GM23248 (cell line): Measurements from ENCODE around the gene NPIPB2. TPM values are rescaled to one million over a fixed set of nuclear protein-coding genes. Genes with fewer than 3 reads are reported as not detected.

ENCODE experiments used
- DNase-seq: peaks from one replicate; pipeline ENCODE4 v3.0.0-alpha.2; 2015
- H2AFZ ChIP-seq: fragments of 200-600 bp; sonication (generic); 2 replicates; pipeline ENCODE4 v1.6.1; 2016; ENCODE audit warnings: antibody characterized with exemption
- H3F3A ChIP-seq: fragments of 200-600 bp; sonication (generic); 2 replicates; pipeline ENCODE4 v1.6.1; 2016; ENCODE audit warnings: mild to moderate bottlenecking, antibody characterized with exemption, mixed run types; ENCODE audit not compliant: insufficient read depth
- H3K27ac ChIP-seq: fragments of 200-600 bp; sonication (generic); 2 replicates; pipeline ENCODE4 v1.5.1; 2016; ENCODE audit warnings: mild to moderate bottlenecking
- H3K27me3 ChIP-seq: fragments of 200-600 bp; sonication (generic); replicated peaks from 2 replicates; pipeline ENCODE4 v1.6.1; 2016; ENCODE audit warnings: mild to moderate bottlenecking; ENCODE audit not compliant: insufficient read depth
- H3K36me3 ChIP-seq: fragments of 200-600 bp; sonication (generic); 2 replicates; pipeline ENCODE4 v1.6.1; 2016; ENCODE audit warnings: low read depth, mild to moderate bottlenecking
- H3K4me1 ChIP-seq: fragments of 200-600 bp; sonication (generic); 2 replicates; pipeline ENCODE4 v1.6.1; 2016; ENCODE audit warnings: mild to moderate bottlenecking; ENCODE audit not compliant: insufficient read depth
- H3K4me2 ChIP-seq: fragments of 200-600 bp; sonication (generic); one replicate; pipeline ENCODE4 v1.6.1; 2016; ENCODE audit warnings: mild to moderate bottlenecking; ENCODE audit not compliant: unreplicated experiment
- H3K4me3 ChIP-seq: fragments of 200-600 bp; sonication (generic); 2 replicates; pipeline ENCODE4 v1.5.1; 2016; ENCODE audit warnings: mild to moderate bottlenecking
- H3K79me2 ChIP-seq: fragments of 200-600 bp; sonication (generic); 2 replicates; pipeline ENCODE4 v1.6.1; 2016; ENCODE audit warnings: mild to moderate bottlenecking; ENCODE audit not compliant: insufficient read depth
- H3K9ac ChIP-seq: fragments of 200-600 bp; sonication (generic); 2 replicates; pipeline ENCODE4 v1.6.1; 2016; ENCODE audit warnings: mild to moderate bottlenecking
- H3K9me2 ChIP-seq: fragments of 200-600 bp; sonication (generic); 2 replicates; pipeline ENCODE4 v1.6.1; 2016; ENCODE audit warnings: mixed run types, mild to moderate bottlenecking, moderate library complexity; ENCODE audit not compliant: insufficient read depth
- H3K9me3 ChIP-seq: fragments of 200-600 bp; sonication (generic); one replicate; pipeline ENCODE4 v1.6.1; 2017; ENCODE audit warnings: low read depth
- H4K20me1 ChIP-seq: fragments of 200-600 bp; sonication (generic); 2 replicates; pipeline ENCODE4 v1.6.0; 2016; ENCODE audit not compliant: insufficient read depth
- EZH2 ChIP-seq: fragments of 200-600 bp; sonication (generic); IDR thresholded peaks from 2 replicates; pipeline ENCODE4 v1.6.1; 2018; ENCODE audit warnings: antibody characterized with exemption, mild to moderate bottlenecking; ENCODE audit not compliant: insufficient read depth, poor library complexity, severe bottlenecking
- EZH2phosphoT487 ChIP-seq: fragments of 200-600 bp; sonication (generic); IDR thresholded peaks from 2 replicates; pipeline ENCODE4 v1.6.1; 2018; ENCODE audit warnings: antibody characterized with exemption, moderate library complexity, mild to moderate bottlenecking, low read depth; ENCODE audit not compliant: insufficient read depth
- WGBS, 2 experiments: methylation state at CpG; one replicate each; pipeline ENCODE4 v1.1.6; 2015 to 2017; ENCODE audit warnings: low lambda C conversion rate in 2 of 2, low coverage in 1 of 2; ENCODE audit errors: missing lambda C conversion rate in 2 of 2; 5-methylcytosine and 5-hydroxymethylcytosine counted together
- in situ Hi-C: fragments of 300-500 bp; cut with MboI; formaldehyde crosslinking; loops from 2 replicates; pipeline ENCODE4 v1.15.0; 2020
- polyA plus RNA-seq: library from polyadenylated mRNA; unstranded; fragments of >200 nt; fragmentation: Nextera tagmentation; extraction: Ambion mirVana; gene quantifications from 2 replicates; pipeline ENCODE4 v1.2.1, GENCODE V29; 2016
- total RNA-seq: library from RNA; depleted of rRNA; stranded (reverse); fragments of >200 nt; shearing (Covaris generic); gene quantifications from 2 replicates; pipeline ENCODE4 v1.2.3, GENCODE V29; 2014

NPIPB2 gene
- total and polyA plus RNA-seq, 2 experiments from 2014 or later: 0.65 to 2.0 TPM

DNA sequence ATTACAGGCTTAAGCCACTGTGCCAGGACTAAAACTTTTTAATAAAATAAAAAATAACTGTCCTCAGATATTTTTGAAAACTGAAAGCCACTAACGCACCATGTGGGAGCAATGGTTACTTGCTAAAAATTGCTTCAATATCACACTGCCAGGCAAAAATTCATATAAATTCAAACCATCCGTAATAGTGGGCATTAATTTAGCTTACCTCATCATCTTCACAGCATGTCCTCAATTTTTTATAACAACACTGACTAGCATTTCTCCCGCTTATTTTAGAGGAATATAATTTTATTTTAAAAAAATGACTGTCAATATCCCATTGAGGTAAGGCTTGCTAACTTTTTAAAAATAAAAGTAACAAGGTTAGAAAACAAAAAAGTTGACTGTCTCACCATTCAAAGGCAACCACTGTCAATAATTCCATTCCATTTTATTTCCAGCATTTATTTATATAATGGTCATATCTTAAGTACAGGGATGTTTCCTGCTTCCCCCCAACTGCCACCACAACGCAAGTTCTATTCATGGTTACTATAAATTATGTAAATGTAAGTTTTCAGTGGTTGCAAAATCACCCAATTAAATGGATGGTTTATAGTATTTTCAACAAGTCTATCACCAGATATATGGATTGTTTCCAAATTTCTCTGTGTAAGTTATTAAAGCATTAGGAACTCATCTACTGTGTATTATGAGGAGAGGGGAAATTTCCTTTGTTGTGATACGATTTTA, 51.4 kb downstream of the NPIPB2 start:
- no peak for TF ChIP-seq EZH2phosphoT487
- no peak for TF ChIP-seq EZH2
- H3K9me3 ChIP-seq: no peaks in the 10 kb centered on the region
- H3K4me3 ChIP-seq: no peak overlapping the region
- DNase-seq: no peak
- no peaks in the 10 kb centered on the region for H3K4me1 ChIP-seq
- H3K36me3 ChIP-seq: peaks cover 65% of the 10 kb centered on the region
- WGBS, 2 experiments: 86 to 88% methylated on average over 5 of the region's 5 CpGs
- H3K27me3 ChIP-seq: no peaks in the 10 kb centered on the region
- peaks cover 89% of the 10 kb centered on the region for H3K79me2 ChIP-seq
- no peak overlapping the region for H3K4me2 ChIP-seq
- no peaks in the 10 kb centered on the region for H3K9me2 ChIP-seq
- no peak overlapping the region for H3K9ac ChIP-seq
- no peak overlapping the region for H2AFZ ChIP-seq
- peaks cover 35% of the 10 kb centered on the region for H3F3A ChIP-seq
- in situ Hi-C loops: no loop called here
- H3K27ac ChIP-seq: no peak overlapping the region
- no peaks in the 10 kb centered on the region for H4K20me1 ChIP-seq

- H3K27me3 ChIP-seq: no peaks in the 10 kb centered on the region
- in situ Hi-C loops: loop anchor here (10.0 kb wide), 1 partner anchor 62 kb away; no protein-coding TSS in a partner anchor
- H3K4me1 ChIP-seq: no peaks in the 10 kb centered on the region
- no peak overlapping the region for H2AFZ ChIP-seq
- peaks cover 24% of the 10 kb centered on the region for H3F3A ChIP-seq
- peaks cover 71% of the 10 kb centered on the region for H3K36me3 ChIP-seq
- H3K9me2 ChIP-seq: no peaks in the 10 kb centered on the region
- no peak overlapping the region for H3K9ac ChIP-seq
- no peak for TF ChIP-seq EZH2phosphoT487
- TF ChIP-seq EZH2: no peak
- 96 to 97% methylated on average over 6 of the region's 6 CpGs for WGBS, 2 experiments
- no peaks in the 10 kb centered on the region for H4K20me1 ChIP-seq
- DNase-seq: no peak
- no peaks in the 10 kb centered on the region for H3K9me3 ChIP-seq
- no peak overlapping the region for H3K4me2 ChIP-seq
- H3K4me3 ChIP-seq: no peak overlapping the region
- no peak overlapping the region for H3K27ac ChIP-seq
- H3K79me2 ChIP-seq: peaks cover 89% of the 10 kb centered on the region
Observed at GRCh38 chr16:11886881-11887280, 55.0 kb downstream of the NPIPB2 start.

GRCh38 chr16:11884035-11884434, 57.8 kb downstream of the NPIPB2 start:
- peaks cover 91% of the 10 kb centered on the region for H3K79me2 ChIP-seq
- no peak overlapping the region for H3K27ac ChIP-seq
- TF ChIP-seq EZH2phosphoT487 (no peak), EZH2 (no peak)
- no peak for DNase-seq
- no peak overlapping the region for H3K4me3 ChIP-seq
- WGBS, 2 experiments: 97 to 99% methylated on average over 5 of the region's 5 CpGs
- H3K9me2 ChIP-seq: no peaks in the 10 kb centered on the region
- no peak overlapping the region for H3K9ac ChIP-seq
- H3F3A ChIP-seq: peaks cover 31% of the 10 kb centered on the region
- no peak overlapping the region for H3K4me2 ChIP-seq
- H3K9me3 ChIP-seq: no peaks in the 10 kb centered on the region
- H3K27me3 ChIP-seq: no peaks in the 10 kb centered on the region
- no peaks in the 10 kb centered on the region for H3K4me1 ChIP-seq
- in situ Hi-C loops: loop anchor here (10.0 kb wide), 1 partner anchor 59 kb away; no protein-coding TSS in a partner anchor
- H4K20me1 ChIP-seq: no peaks in the 10 kb centered on the region
- H3K36me3 ChIP-seq: peaks cover 81% of the 10 kb centered on the region
- H2AFZ ChIP-seq: no peak overlapping the region

- no peaks in the 10 kb centered on the region for H3K27me3 ChIP-seq
- H3K4me3 ChIP-seq: no peak overlapping the region
- no peak for DNase-seq
- peaks cover 69% of the 10 kb centered on the region for H3K36me3 ChIP-seq
- peaks cover 91% of the 10 kb centered on the region for H3K79me2 ChIP-seq
- no peaks in the 10 kb centered on the region for H4K20me1 ChIP-seq
- peaks cover 29% of the 10 kb centered on the region for H3F3A ChIP-seq
- no peak overlapping the region for H3K27ac ChIP-seq
- H3K9ac ChIP-seq: no peak overlapping the region
- WGBS, 2 experiments: 71% methylated on average over 5 of the region's 5 CpGs
- H3K4me2 ChIP-seq: no peak overlapping the region
- peaks cover 3% of the 10 kb centered on the region for H3K4me1 ChIP-seq
- TF ChIP-seq EZH2: no peak
- TF ChIP-seq EZH2phosphoT487: no peak
- in situ Hi-C loops: loop anchor here (10.0 kb wide), 1 partner anchor 55 kb away; no protein-coding TSS in a partner anchor
- H3K9me2 ChIP-seq: no peaks in the 10 kb centered on the region
- no peak overlapping the region for H2AFZ ChIP-seq
- H3K9me3 ChIP-seq: no peaks in the 10 kb centered on the region
Observed at GRCh38 chr16:11880007-11880406, 61.8 kb downstream of the NPIPB2 start.
